ENCODE measurements around the gene CDK5RAP3.

DNA sequence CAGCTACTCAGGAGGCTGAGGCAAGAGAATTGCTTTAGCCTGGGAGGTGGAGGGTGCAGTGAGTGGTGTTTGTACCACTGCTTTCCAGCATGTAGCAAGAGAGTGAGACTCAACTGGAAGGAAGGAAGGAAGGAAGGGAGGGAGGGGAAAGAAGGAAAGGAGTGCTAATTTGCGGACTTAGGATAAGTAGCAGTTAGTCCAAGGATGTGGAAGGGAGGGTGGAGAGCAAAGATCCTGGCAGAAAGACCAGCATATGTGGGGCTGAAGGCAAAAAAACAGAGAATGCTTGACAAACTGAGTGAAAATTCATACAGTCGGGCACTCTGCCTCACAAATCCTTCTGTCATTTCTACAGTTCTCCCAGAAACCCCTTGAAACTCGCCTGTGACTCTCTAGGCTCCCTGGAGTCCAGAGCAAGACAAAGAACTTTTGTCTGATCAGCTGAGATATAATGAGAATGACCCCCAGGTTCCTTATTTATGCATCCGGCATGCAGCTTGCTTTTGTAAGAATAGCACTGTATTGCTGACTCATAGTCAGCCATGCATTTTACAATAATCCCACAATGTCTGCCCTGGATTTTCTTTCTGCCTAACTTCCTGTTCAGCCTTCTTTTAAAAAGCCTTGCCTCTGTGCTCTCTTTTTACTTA, 31.5 kb downstream of the CDK5RAP3 start:
- TF ChIP-seq TAF1 (IDR thresholded peaks at IDR 0.05; ENCODE audit: borderline replicate concordance, low read depth, low read length) (peak; percentile 40; the same call in 1 of the 2 replicates), POLR2A (IDR thresholded peaks at IDR 0.05; ENCODE audit: low read depth, low read length) (no peak), POLR2AphosphoS5 (IDR thresholded peaks at IDR 0.05; ENCODE audit: low read depth, low read length) (no peak)
